DOHH2 (cell line): ENCODE data around the gene NXPE2.

Experiments
- H3F3A ChIP-seq: fragments of 200-600 bp; sonication (generic), shearing (Covaris generic); 2 replicates; pipeline ENCODE4 v1.6.0; 2016; ENCODE audit warnings: antibody characterized with exemption, mild to moderate bottlenecking; ENCODE audit not compliant: control insufficient read depth, insufficient read depth
- H3K27ac ChIP-seq: fragments of 200-600 bp; sonication (generic); 2 replicates; pipeline ENCODE4 v1.5.1; 2014; ENCODE audit warnings: low read depth, mild to moderate bottlenecking, low read length, moderate library complexity
- H3K27me3 ChIP-seq: fragments of 200-600 bp; sonication (generic); 2 replicates; pipeline ENCODE4 v1.6.1; 2014; ENCODE audit warnings: mild to moderate bottlenecking, low read length, mixed read lengths; ENCODE audit not compliant: control insufficient read depth
- H3K36me3 ChIP-seq: fragments of 200-600 bp; sonication (generic); 2 replicates; pipeline ENCODE4 v1.6.1; 2014; ENCODE audit warnings: mild to moderate bottlenecking, low read length, moderate library complexity, mixed read lengths; ENCODE audit not compliant: control insufficient read depth
- H3K4me1 ChIP-seq: fragments of 200-600 bp; sonication (generic); 2 replicates; pipeline ENCODE4 v1.6.1; 2014; ENCODE audit warnings: mild to moderate bottlenecking, low read length, mixed read lengths; ENCODE audit not compliant: control insufficient read depth
- H3K4me2 ChIP-seq: fragments of 200-600 bp; sonication (generic); 2 replicates; pipeline ENCODE4 v1.6.0; 2014; ENCODE audit warnings: mild to moderate bottlenecking, low read length, moderate library complexity
- H3K4me3 ChIP-seq: fragments of 200-600 bp; sonication (generic); 2 replicates; pipeline ENCODE4 v1.5.1; 2014; ENCODE audit warnings: mild to moderate bottlenecking, low read length, mixed read lengths
- H3K79me2 ChIP-seq: fragments of 200-600 bp; sonication (generic); 2 replicates; pipeline ENCODE4 v1.6.1; 2014; ENCODE audit warnings: mild to moderate bottlenecking, low read length, mixed read lengths; ENCODE audit not compliant: control insufficient read depth
- H3K9me2 ChIP-seq: fragments of 200-600 bp; sonication (generic); replicated peaks from 2 replicates; pipeline ENCODE4 v1.6.1; 2014; ENCODE audit warnings: mild to moderate bottlenecking, low read length, mixed read lengths; ENCODE audit not compliant: control insufficient read depth
- H3K9me3 ChIP-seq: fragments of 200-600 bp; sonication (generic); 2 replicates; pipeline ENCODE4 v1.6.1; 2014; ENCODE audit warnings: antibody characterized with exemption, low read length, mixed read lengths; ENCODE audit not compliant: control insufficient read depth, insufficient read depth
- H4K20me1 ChIP-seq: fragments of 200-600 bp; sonication (generic); 2 replicates; pipeline ENCODE4 v1.6.0; 2014; ENCODE audit warnings: low read depth, mild to moderate bottlenecking, antibody characterized with exemption, low read length, moderate library complexity; ENCODE audit not compliant: control insufficient read depth, insufficient read depth
- EZH2phosphoT487 ChIP-seq: fragments of 200-600 bp; sonication (generic); IDR thresholded peaks from 2 replicates; pipeline ENCODE4 v1.6.1; 2017; ENCODE audit warnings: borderline replicate concordance, mild to moderate bottlenecking, antibody characterized with exemption, low read length, moderate library complexity, mixed read lengths
- TF ChIP-seq, protein P1 (sequence below): fragments of 200-600 bp; sonication (generic); IDR thresholded peaks from one replicate; pipeline ENCODE4 v1.5.1; 2014; ENCODE audit warnings: antibody characterized with exemption, mild to moderate bottlenecking, low read depth, low read length; ENCODE audit not compliant: poor library complexity, severe bottlenecking

Gene NXPE2

DNA sequence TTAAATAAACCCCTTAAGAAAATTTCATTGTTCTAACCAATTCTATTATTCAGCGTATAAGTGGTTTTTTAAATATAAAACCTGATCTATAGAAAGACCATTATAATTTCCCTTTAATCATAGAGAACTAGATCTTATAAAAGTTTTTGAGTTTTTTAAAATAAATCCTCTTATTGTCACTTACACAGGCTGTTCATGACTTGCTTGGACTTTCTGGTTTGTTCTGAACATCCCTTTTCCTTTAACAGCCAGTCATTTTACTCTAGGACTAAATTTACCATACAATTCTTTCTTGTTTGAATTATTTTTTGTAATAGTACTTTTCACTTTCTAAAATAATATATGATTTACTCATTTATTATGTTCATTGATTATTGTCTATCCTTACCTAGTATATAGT, 4.7 kb downstream of the NXPE2 start:
- no peaks in the 10 kb centered on the region for H4K20me1 ChIP-seq
- no peaks in the 10 kb centered on the region; the same call in none of the 2 replicates for H3K9me3 ChIP-seq
- H3K4me2 ChIP-seq, result no peak overlapping the region
- no peaks in the 10 kb centered on the region for H3K36me3 ChIP-seq
- TF ChIP-seq, protein P1, sequence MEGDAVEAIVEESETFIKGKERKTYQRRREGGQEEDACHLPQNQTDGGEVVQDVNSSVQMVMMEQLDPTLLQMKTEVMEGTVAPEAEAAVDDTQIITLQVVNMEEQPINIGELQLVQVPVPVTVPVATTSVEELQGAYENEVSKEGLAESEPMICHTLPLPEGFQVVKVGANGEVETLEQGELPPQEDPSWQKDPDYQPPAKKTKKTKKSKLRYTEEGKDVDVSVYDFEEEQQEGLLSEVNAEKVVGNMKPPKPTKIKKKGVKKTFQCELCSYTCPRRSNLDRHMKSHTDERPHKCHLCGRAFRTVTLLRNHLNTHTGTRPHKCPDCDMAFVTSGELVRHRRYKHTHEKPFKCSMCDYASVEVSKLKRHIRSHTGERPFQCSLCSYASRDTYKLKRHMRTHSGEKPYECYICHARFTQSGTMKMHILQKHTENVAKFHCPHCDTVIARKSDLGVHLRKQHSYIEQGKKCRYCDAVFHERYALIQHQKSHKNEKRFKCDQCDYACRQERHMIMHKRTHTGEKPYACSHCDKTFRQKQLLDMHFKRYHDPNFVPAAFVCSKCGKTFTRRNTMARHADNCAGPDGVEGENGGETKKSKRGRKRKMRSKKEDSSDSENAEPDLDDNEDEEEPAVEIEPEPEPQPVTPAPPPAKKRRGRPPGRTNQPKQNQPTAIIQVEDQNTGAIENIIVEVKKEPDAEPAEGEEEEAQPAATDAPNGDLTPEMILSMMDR, result no peak
- TF ChIP-seq EZH2phosphoT487, result no peak
- H3K27ac ChIP-seq, result no peak overlapping the region
- H3K4me3 ChIP-seq, result no peak overlapping the region
- H3K4me1 ChIP-seq, result no peaks in the 10 kb centered on the region
- H3K9me2 ChIP-seq, result no peaks in the 10 kb centered on the region
- no peaks in the 10 kb centered on the region for H3K79me2 ChIP-seq
- no peaks in the 10 kb centered on the region for H3K27me3 ChIP-seq
- no peaks in the 10 kb centered on the region for H3F3A ChIP-seq

DNA sequence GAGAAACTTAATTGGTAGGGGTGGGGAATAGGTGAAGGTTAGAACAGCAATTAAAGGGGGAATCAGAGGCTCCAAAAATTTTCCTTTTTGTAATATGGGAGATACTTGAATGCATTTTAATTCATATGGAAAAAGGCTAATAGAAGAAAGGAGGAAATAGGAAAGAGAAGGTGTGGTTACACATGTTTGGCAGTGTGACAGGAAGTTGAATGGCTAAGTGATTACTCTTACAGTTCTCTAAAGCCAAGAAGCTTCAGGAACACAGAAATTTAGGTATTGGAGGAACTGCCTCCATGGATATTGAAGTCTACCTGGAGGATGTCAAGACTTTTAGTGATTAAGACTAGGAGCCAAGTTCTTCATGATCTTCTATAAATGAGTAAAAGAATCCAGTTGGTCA, 6.3 kb downstream of the NXPE2 start:
- H3K4me3 ChIP-seq, result no peak overlapping the region
- no peaks in the 10 kb centered on the region; the same call in none of the 2 replicates for H3K9me3 ChIP-seq
- H4K20me1 ChIP-seq, result no peaks in the 10 kb centered on the region
- H3F3A ChIP-seq, result no peaks in the 10 kb centered on the region
- no peaks in the 10 kb centered on the region for H3K9me2 ChIP-seq
- H3K36me3 ChIP-seq, result no peaks in the 10 kb centered on the region
- no peak for TF ChIP-seq EZH2phosphoT487
- TF ChIP-seq, protein P1, result no peak
- H3K27me3 ChIP-seq, result no peaks in the 10 kb centered on the region
- H3K4me2 ChIP-seq, result no peak overlapping the region
- no peak overlapping the region for H3K27ac ChIP-seq
- H3K4me1 ChIP-seq, result no peaks in the 10 kb centered on the region
- no peaks in the 10 kb centered on the region for H3K79me2 ChIP-seq

DNA sequence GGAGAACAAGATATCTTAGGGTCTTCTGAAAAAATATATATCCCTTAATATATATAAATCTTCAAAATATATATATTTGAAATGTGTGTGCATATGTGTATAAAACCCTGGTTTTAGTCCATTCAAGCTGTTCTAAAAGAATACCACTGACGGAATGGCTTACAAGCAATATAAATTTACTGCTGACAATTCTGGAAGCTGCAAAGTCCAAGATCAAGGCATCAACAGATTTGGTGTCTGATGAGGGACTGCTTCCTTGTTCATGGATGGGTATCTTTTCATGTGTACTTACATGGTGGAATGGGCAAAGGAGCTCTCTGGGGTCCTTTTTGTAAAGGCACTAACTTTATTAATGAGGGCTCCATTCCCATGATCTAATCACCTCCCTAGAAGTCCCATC, 6.8 kb downstream of the NXPE2 start:
- no peaks in the 10 kb centered on the region for H3K27me3 ChIP-seq
- no peak overlapping the region for H3K4me3 ChIP-seq
- H3K9me3 ChIP-seq, result no peaks in the 10 kb centered on the region; the same call in none of the 2 replicates
- H3K27ac ChIP-seq, result no peak overlapping the region
- TF ChIP-seq, protein P1, result no peak
- TF ChIP-seq EZH2phosphoT487, result no peak
- no peaks in the 10 kb centered on the region for H3K79me2 ChIP-seq
- no peak overlapping the region for H3K4me2 ChIP-seq
- H3K9me2 ChIP-seq, result no peaks in the 10 kb centered on the region
- H3K4me1 ChIP-seq, result no peaks in the 10 kb centered on the region
- H4K20me1 ChIP-seq, result no peaks in the 10 kb centered on the region
- H3K36me3 ChIP-seq, result no peaks in the 10 kb centered on the region
- H3F3A ChIP-seq, result no peaks in the 10 kb centered on the region
